GM12865 (cell line): ENCODE results near the gene MATK.
"Not testable (repeated sequence)": the region's sequence is repeated elsewhere in the genome, so short reads cannot be mapped to it uniquely, and the experiment has no call there.

Experiments
- DNase-seq: peaks from one replicate; pipeline ENCODE4 v3.0.0; 2010; ENCODE audit warnings: low read depth
- H3K4me3 ChIP-seq: 2 replicates; pipeline ENCODE4 v1.5.1; 2011; ENCODE audit warnings: mild to moderate bottlenecking, low read depth, low read length, control low read depth
- CTCF ChIP-seq: IDR thresholded peaks from 2 replicates; pipeline ENCODE4 v1.5.1; 2011; ENCODE audit warnings: low read length, control low read depth, low read depth, inconsistent platforms; ENCODE audit not compliant: insufficient read depth; ENCODE audit errors: missing control alignments

Gene MATK

GRCh38 chr19:3770136-3770999, 15.8 kb downstream of the MATK start:
- no peak for DNase-seq

GRCh38 chr19:3769494-3769893, 16.7 kb downstream of the MATK start:
- H3K4me3 ChIP-seq: no peak overlapping the region
- DNase-seq: no peak
- TF ChIP-seq CTCF: no peak

More at GRCh38 chr19:3770136-3770999, 15.8 kb downstream of the MATK start:
- H3K4me3 ChIP-seq: no peak overlapping the region
- no peak for TF ChIP-seq CTCF

- no peak overlapping the region for H3K4me3 ChIP-seq
- DNase-seq: no peak
- TF ChIP-seq CTCF: no peak
These were observed 17.5 kb downstream of the MATK start for GRCh38 chr19:3768748-3769099.

GRCh38 chr19:3768015-3768747, 18.0 kb downstream of the MATK start:
- H3K4me3 ChIP-seq: no peak overlapping the region
- no peak for DNase-seq
- no peak for TF ChIP-seq CTCF

- no peak overlapping the region for H3K4me3 ChIP-seq
- no peak for DNase-seq
- TF ChIP-seq CTCF: no peak
These were observed 19.1 kb downstream of the MATK start for GRCh38 chr19:3767050-3767449.

- no peak for DNase-seq
- no peak for TF ChIP-seq CTCF
- no peak overlapping the region for H3K4me3 ChIP-seq
These were observed 19.7 kb downstream of the MATK start for GRCh38 chr19:3766520-3766919.

GRCh38 chr19:3765757-3766156, 20.4 kb downstream of the MATK start:
- not testable (repeated sequence) for DNase-seq

More at GRCh38 chr19:3765757-3766156, 20.4 kb downstream of the MATK start:
- H3K4me3 ChIP-seq: not testable (repeated sequence)
